ENCODE data around the gene SMARCD3. TPM values are rescaled to one million over a fixed set of nuclear protein-coding genes. Genes with fewer than 3 reads are reported as not detected.

SMARCD3 gene
- total RNA-seq, 2 experiments from 2014 or later = 1.5 to 1.9 TPM

GRCh38 chr7:151264615-151265014 is 16.1 kb upstream of the SMARCD3 start:
- ChIA-PET CTCF (ENCODE audit: unreplicated experiment) (no interaction called here), POLR2A (no interaction called here)
- Histone ChIP-seq H3K4me2 (ENCODE audit: low read length) (no peak overlapping the region), H3K27ac (ENCODE audit: low read depth, low read length, poor library complexity, severe bottlenecking) (no peak overlapping the region), H3K9me2 (ENCODE audit: insufficient read depth, low read length) (no peaks in the 10 kb centered on the region), H4K20me1 (ENCODE audit: insufficient read depth, low read length) (no peaks in the 10 kb centered on the region), H3K4me1 (ENCODE audit: insufficient read depth, low read length, poor library complexity, severe bottlenecking) (no peaks in the 10 kb centered on the region), H3K9me3 (ENCODE audit: low read length) (no peaks in the 10 kb centered on the region), H2AFZ (ENCODE audit: low read length) (no peak overlapping the region), H3K4me3 (ENCODE audit: low read depth, low read length, poor library complexity, severe bottlenecking) (no peak overlapping the region), H3K79me2 (ENCODE audit: insufficient read depth, low read depth, low read length) (no peaks in the 10 kb centered on the region), H3K36me3 (ENCODE audit: insufficient read depth, low read length) (no peaks in the 10 kb centered on the region)
- intact Hi-C loops (cut with micrococcal nuclease; ENCODE audit: unreplicated experiment) = no loop called here
- no peak for DNase-seq (ENCODE audit: low spot score)
- TF ChIP-seq EZH2phosphoT487 (IDR thresholded peaks at IDR 0.05; ENCODE audit: borderline replicate concordance, low read depth, low read length) (no peak), CTCF (conservative IDR thresholded peaks at IDR 0.05; ENCODE audit: low read length) (no peak)
- BruUV-seq (replicated peaks) = no TSS peak

- H2AFZ ChIP-seq (ENCODE audit: low read length) = no peak overlapping the region
- H3K27ac ChIP-seq (ENCODE audit: low read depth, low read length, poor library complexity, severe bottlenecking) = no peak overlapping the region
- no peaks in the 10 kb centered on the region for H4K20me1 ChIP-seq (ENCODE audit: insufficient read depth, low read length)
- no peak for DNase-seq (ENCODE audit: low spot score)
- ChIA-PET POLR2A (interaction anchor here (0.8 kb wide), 1 partner anchor 24 kb away, joined by 7 read pairs; no protein-coding TSS in a partner anchor), CTCF (ENCODE audit: unreplicated experiment) (interaction anchor here (0.5 kb wide), 1 partner anchor 42 kb away, joined by 3 read pairs; no protein-coding TSS in a partner anchor)
- no peaks in the 10 kb centered on the region for H3K79me2 ChIP-seq (ENCODE audit: insufficient read depth, low read depth, low read length)
- no TSS peak for BruUV-seq (replicated peaks)
- no peaks in the 10 kb centered on the region for H3K36me3 ChIP-seq (ENCODE audit: insufficient read depth, low read length)
- no peak overlapping the region for H3K4me3 ChIP-seq (ENCODE audit: low read depth, low read length, poor library complexity, severe bottlenecking)
- no peaks in the 10 kb centered on the region for H3K9me3 ChIP-seq (ENCODE audit: low read length)
- no peaks in the 10 kb centered on the region for H3K9me2 ChIP-seq (ENCODE audit: insufficient read depth, low read length)
- TF ChIP-seq CTCF (conservative IDR thresholded peaks at IDR 0.05; ENCODE audit: low read length) = no peak
- TF ChIP-seq EZH2phosphoT487 (IDR thresholded peaks at IDR 0.05; ENCODE audit: borderline replicate concordance, low read depth, low read length) = no peak
- no peaks in the 10 kb centered on the region for H3K4me1 ChIP-seq (ENCODE audit: insufficient read depth, low read length, poor library complexity, severe bottlenecking)
- H3K4me2 ChIP-seq (ENCODE audit: low read length) = no peak overlapping the region
- intact Hi-C loops (cut with micrococcal nuclease; ENCODE audit: unreplicated experiment) = no loop called here
Observed at GRCh38 chr7:151261529-151261928, 13.0 kb upstream of the SMARCD3 start.

- Histone ChIP-seq H2AFZ (ENCODE audit: low read length) (no peak overlapping the region), H3K4me1 (ENCODE audit: insufficient read depth, low read length, poor library complexity, severe bottlenecking) (no peaks in the 10 kb centered on the region), H3K4me3 (ENCODE audit: low read depth, low read length, poor library complexity, severe bottlenecking) (no peak overlapping the region), H4K20me1 (ENCODE audit: insufficient read depth, low read length) (no peaks in the 10 kb centered on the region), H3K27ac (ENCODE audit: low read depth, low read length, poor library complexity, severe bottlenecking) (no peak overlapping the region), H3K79me2 (ENCODE audit: insufficient read depth, low read depth, low read length) (no peaks in the 10 kb centered on the region), H3K36me3 (ENCODE audit: insufficient read depth, low read length) (no peaks in the 10 kb centered on the region), H3K4me2 (ENCODE audit: low read length) (no peak overlapping the region), H3K9me2 (ENCODE audit: insufficient read depth, low read length) (no peaks in the 10 kb centered on the region), H3K9me3 (ENCODE audit: low read length) (no peaks in the 10 kb centered on the region)
- no TSS peak for BruUV-seq (replicated peaks)
- no peak for DNase-seq (ENCODE audit: low spot score)
- TF ChIP-seq EZH2phosphoT487 (IDR thresholded peaks at IDR 0.05; ENCODE audit: borderline replicate concordance, low read depth, low read length) = no peak
- TF ChIP-seq CTCF (conservative IDR thresholded peaks at IDR 0.05; ENCODE audit: low read length) = no peak
- CTCF ChIA-PET (ENCODE audit: unreplicated experiment) = interaction anchor here (0.5 kb wide), 1 partner anchor 42 kb away, joined by 3 read pairs; no protein-coding TSS in a partner anchor
- POLR2A ChIA-PET = no interaction called here
- intact Hi-C loops (cut with micrococcal nuclease; ENCODE audit: unreplicated experiment) = no loop called here
Observed at GRCh38 chr7:151260883-151261282, 12.4 kb upstream of the SMARCD3 start.
